H1 (cell line): Measurements from ENCODE around the gene HOXB9. TPM values are rescaled to one million over a fixed set of nuclear protein-coding genes. Genes with fewer than 3 reads are reported as not detected.
A peak's percentile ranks its signal among the peaks of the same experiment; 100 is the strongest.

Experiments used
- CTCF ChIA-PET: fragments of 300-600 bp; sonication (Branson Sonifier 250); formaldehyde crosslinking; loops from one replicate; lab custom pipeline; 2021; ENCODE audit not compliant: partially characterized antibody; lab: Charles Lee
- POLR2A ChIA-PET: fragments of 300-600 bp; sonication (Branson Sonifier 250); formaldehyde crosslinking; loops from one replicate; lab custom pipeline; 2021; ENCODE audit warnings: inconsistent platforms; ENCODE audit not compliant: partially characterized antibody; lab: Charles Lee
- DNase-seq, 2 experiments: peaks; one replicate each; pipeline versions ENCODE4 v3.0.0 to v3.0.0-alpha.2; 2010 to 2022; ENCODE audit warnings: low spot score in 2 of 2, low read depth in 1 of 2, mixed read lengths in 1 of 2
- FAIRE-seq: peaks from 2 replicates; lab custom pipeline; 2011; peaks lifted over from hg19 to GRCh38; lab: Jason Lieb, UNC
- H2AFZ ChIP-seq: 2 replicates; pipeline ENCODE4 v1.8.1; 2012; ENCODE audit warnings: low read length, inconsistent platforms
- H2AK5ac ChIP-seq: 2 replicates; pipeline ENCODE4 v1.6.1; 2013; ENCODE audit warnings: low read depth, low read length
- H2BK120ac ChIP-seq: replicated peaks from 2 replicates; pipeline ENCODE3; 2013; ENCODE audit warnings: low read depth, low read length, inconsistent platforms
- H2BK12ac ChIP-seq: 2 replicates; pipeline ENCODE4 v1.6.1; 2013; ENCODE audit warnings: low read depth, low read length
- H2BK15ac ChIP-seq: 2 replicates; pipeline ENCODE4 v1.6.1; 2013; ENCODE audit warnings: low read length
- H2BK20ac ChIP-seq: 2 replicates; pipeline ENCODE4 v1.6.1; 2013; ENCODE audit warnings: low read length
- H2BK5ac ChIP-seq: 2 replicates; pipeline ENCODE4 v1.6.1; 2013; ENCODE audit warnings: low read depth, low read length
- H3K14ac ChIP-seq: 2 replicates; pipeline ENCODE4 v1.6.1; 2013; ENCODE audit warnings: inconsistent platforms; ENCODE audit not compliant: insufficient read length
- H3K18ac ChIP-seq: 2 replicates; pipeline ENCODE4 v1.6.1; 2013; ENCODE audit warnings: low read length; ENCODE audit errors: extremely low read depth
- H3K23ac ChIP-seq: 2 replicates; pipeline ENCODE4 v1.6.1; 2013; ENCODE audit warnings: inconsistent platforms; ENCODE audit not compliant: insufficient read length
- H3K23me2 ChIP-seq: 2 replicates; pipeline ENCODE4 v1.6.1; 2013; ENCODE audit warnings: low read depth, low read length
- H3K27ac ChIP-seq: 2 replicates; pipeline ENCODE4 v1.6.1; 2011; ENCODE audit warnings: low read depth, low read length, inconsistent platforms
- H3K27me3 ChIP-seq, 4 experiments: replicated peaks in 1 of 4; 1 replicate in 1 of 4; 2 replicates in 3 of 4; pipeline versions ENCODE4 v1.6.1 to v1.8.1; 2011 to 2013; ENCODE audit warnings: low read length in 3 of 4, mild to moderate bottlenecking in 3 of 4, inconsistent platforms in 2 of 4, mixed read lengths in 2 of 4, moderate library complexity in 1 of 4; ENCODE audit not compliant: control insufficient read depth in 3 of 4, insufficient read depth in 3 of 4; ENCODE audit errors: extremely low read depth in 1 of 4
- H3K36me3 ChIP-seq, 4 experiments: 2 replicates each; pipeline versions ENCODE4 v1.6.1 to v1.8.1; 2011 to 2013; ENCODE audit warnings: mild to moderate bottlenecking in 4 of 4, low read length in 3 of 4, moderate library complexity in 2 of 4, control low read depth in 1 of 4, inconsistent platforms in 1 of 4; ENCODE audit not compliant: insufficient read depth in 4 of 4, control insufficient read depth in 2 of 4
- H3K4ac ChIP-seq: replicated peaks from 2 replicates; pipeline ENCODE3; 2013; ENCODE audit warnings: low read length, low read depth, mixed read lengths, inconsistent platforms; ENCODE audit not compliant: insufficient read length
- H3K4me1 ChIP-seq, 4 experiments: replicated peaks in 1 of 4; 1 replicate in 1 of 4; 2 replicates in 3 of 4; pipeline versions ENCODE4 v1.6.1 to v1.8.1; 2011 to 2013; ENCODE audit warnings: low read length in 3 of 4, inconsistent platforms in 2 of 4, mixed read lengths in 1 of 4; ENCODE audit not compliant: insufficient read depth in 4 of 4, control insufficient read depth in 3 of 4
- H3K4me2 ChIP-seq, 2 experiments: 2 replicates each; pipeline versions ENCODE4 v1.6.1 to v1.8.1; 2011 to 2013; ENCODE audit warnings: low read depth in 2 of 2, low read length in 2 of 2, control low read depth in 1 of 2, inconsistent platforms in 1 of 2, mild to moderate bottlenecking in 1 of 2; ENCODE audit not compliant: insufficient read depth in 1 of 2
- H3K4me3 ChIP-seq, 4 experiments: fragments of 200-600, 300-600 bp in 1 of 4; sonication (generic), shearing (Covaris generic), sonication (Bioruptor Twin) in 1 of 4; 2 replicates each; pipeline versions ENCODE4 v1.5.1 to v1.8.1; 2011 to 2016; ENCODE audit warnings: low read length in 4 of 4, low read depth in 3 of 4, control low read depth in 2 of 4, inconsistent platforms in 2 of 4, mild to moderate bottlenecking in 2 of 4, mixed read lengths in 1 of 4, moderate library complexity in 1 of 4; ENCODE audit not compliant: insufficient read depth in 2 of 4; ENCODE audit errors: extremely low read depth in 1 of 4
- H3K56ac ChIP-seq: replicated peaks from 2 replicates; pipeline ENCODE3; 2013; ENCODE audit warnings: low read depth, mild to moderate bottlenecking, mixed read lengths, low read length, inconsistent platforms; ENCODE audit not compliant: insufficient read length
- H3K79me1 ChIP-seq: 2 replicates; pipeline ENCODE4 v1.6.1; 2013; ENCODE audit warnings: low read depth, low read length, control low read depth
- H3K79me2 ChIP-seq, 2 experiments: 2 replicates each; pipeline versions ENCODE4 v1.6.1 to v1.8.1; 2012 to 2013; ENCODE audit warnings: low read length in 2 of 2, mild to moderate bottlenecking in 2 of 2, inconsistent platforms in 1 of 2; ENCODE audit not compliant: insufficient read depth in 2 of 2, control insufficient read depth in 1 of 2
- H3K9ac ChIP-seq, 4 experiments: replicated peaks in 1 of 4; 1 replicate in 1 of 4; 2 replicates in 3 of 4; pipeline versions ENCODE4 v1.6.1 to v1.8.1; 2011 to 2013; ENCODE audit warnings: low read depth in 3 of 4, low read length in 3 of 4, control low read depth in 2 of 4, mild to moderate bottlenecking in 2 of 4, moderate library complexity in 2 of 4, inconsistent platforms in 1 of 4; ENCODE audit errors: extremely low read depth in 1 of 4
- H3K9me3 ChIP-seq, 2 experiments: 2 replicates each; pipeline versions ENCODE4 v1.6.1 to v1.8.1; 2012 to 2013; ENCODE audit warnings: mild to moderate bottlenecking in 2 of 2, moderate library complexity in 2 of 2, control low read depth in 1 of 2, inconsistent platforms in 1 of 2, low read depth in 1 of 2, low read length in 1 of 2, mixed read lengths in 1 of 2; ENCODE audit not compliant: insufficient read depth in 2 of 2
- H4K20me1 ChIP-seq, 2 experiments: replicated peaks in 1 of 2; 2 replicates each; pipeline versions ENCODE3 to v1.8.1; 2011 to 2013; ENCODE audit warnings: inconsistent platforms in 2 of 2, low read length in 2 of 2, mild to moderate bottlenecking in 1 of 2; ENCODE audit not compliant: insufficient read depth in 2 of 2, control insufficient read depth in 1 of 2
- H4K5ac ChIP-seq: 2 replicates; pipeline ENCODE4 v1.6.1; 2013; ENCODE audit warnings: low read length, low read depth, mixed read lengths, inconsistent platforms; ENCODE audit not compliant: insufficient read length
- H4K8ac ChIP-seq: 2 replicates; pipeline ENCODE4 v1.8.0; 2013; ENCODE audit warnings: mild to moderate bottlenecking, moderate library complexity, low read length, inconsistent platforms; ENCODE audit not compliant: insufficient read depth; ENCODE audit errors: extremely low read depth
- H4K91ac ChIP-seq: replicated peaks from 2 replicates; pipeline ENCODE3; 2013; ENCODE audit warnings: low read length, mixed read lengths, inconsistent platforms; ENCODE audit not compliant: insufficient read length
- CTBP2 ChIP-seq: IDR thresholded peaks from 2 replicates; pipeline ENCODE4 v1.7.0; 2011; ENCODE audit warnings: borderline replicate concordance, mild to moderate bottlenecking, moderate library complexity, mixed read lengths, low read length; ENCODE audit not compliant: insufficient read depth, insufficient read length
- EZH2 ChIP-seq: fragments of 200-600 bp; sonication (generic); IDR thresholded peaks from 2 replicates; pipeline ENCODE4 v1.7.1; 2012; ENCODE audit warnings: low read depth, mild to moderate bottlenecking, moderate library complexity, low read length, inconsistent platforms; ENCODE audit not compliant: severe bottlenecking
- GABPA ChIP-seq: IDR thresholded peaks from 2 replicates; pipeline ENCODE4 v1.6.1; 2011; ENCODE audit warnings: mild to moderate bottlenecking, low read length, moderate library complexity, borderline replicate concordance; ENCODE audit not compliant: insufficient read depth
- KDM4A ChIP-seq: IDR thresholded peaks from one replicate; pipeline ENCODE4 v1.7.1; 2012; ENCODE audit warnings: low read depth, mild to moderate bottlenecking, moderate library complexity, low read length, inconsistent platforms; ENCODE audit not compliant: severe bottlenecking
- RNF2 ChIP-seq: fragments of 200-900, 300-1000 bp; sonication (generic); IDR thresholded peaks from 2 replicates; pipeline ENCODE4 v1.7.1; 2016; ENCODE audit warnings: borderline replicate concordance, low read depth, mild to moderate bottlenecking, antibody characterized with exemption, low read length; ENCODE audit not compliant: poor library complexity, severe bottlenecking; ENCODE audit errors: missing control alignments
- SUZ12 ChIP-seq: fragments of 200-600 bp; sonication (generic); IDR thresholded peaks from 2 replicates; pipeline ENCODE4 v1.6.1; 2012; ENCODE audit warnings: mild to moderate bottlenecking, inconsistent platforms, low read length, moderate library complexity, mixed read lengths
- ZNF274 ChIP-seq: IDR thresholded peaks from 2 replicates; pipeline ENCODE4 v1.7.0; 2012; ENCODE audit warnings: low read length, borderline replicate concordance; ENCODE audit errors: extremely low read depth
- WGBS, 2 experiments: shearing (Covaris generic) in 1 of 2; methylation state at CpG; one replicate each; pipeline versions ENCODE4 v1.1.6 to v1.1.7; 2013 to 2015; ENCODE audit warnings: low lambda C conversion rate in 2 of 2, mixed read lengths in 2 of 2, inconsistent platforms in 1 of 2, low coverage in 1 of 2, missing lambda C conversion rate in 1 of 2; ENCODE audit not compliant: insufficient replicate concordance in 2 of 2, insufficient coverage in 1 of 2, insufficient read length in 1 of 2; ENCODE audit errors: extremely low coverage in 1 of 2, missing lambda C conversion rate in 1 of 2; 5-methylcytosine and 5-hydroxymethylcytosine counted together
- polyA plus RNA-seq, 7 experiments: library from polyadenylated mRNA; depleted of rRNA in 3 of 7; stranded (reverse) in 5 of 7; unstranded in 2 of 7; fragments of >200 nt in 5 of 7; fragments of 200-250 nt in 2 of 7; gene quantifications; 1 replicate in 5 of 7; 2 replicates in 1 of 7; 4 replicates in 1 of 7; pipeline versions ENCODE4 v1.2.1 to v1.2.3, GENCODE V29; 2011 to 2013; ENCODE audit warnings: missing spikeins in 2 of 7, mixed read lengths in 2 of 7
- total RNA-seq: library from RNA; stranded (reverse); fragmentation: NEBNext Ultra II Directional; extraction: Animal tissue kit (Norgen Biotek cat#: 25700); gene quantifications from 2 replicates; pipeline ENCODE4 v1.2.1, GENCODE V29; 2021

Gene HOXB9
- total and polyA plus RNA-seq, 2 of the 8 experiments (the other 6 are each of a cell fraction or from before 2014, with no cell fraction given), result not detected

- H2BK5ac ChIP-seq, result no peak overlapping the region
- H3K23me2 ChIP-seq, result no peaks in the 10 kb centered on the region
- H2BK15ac ChIP-seq, result peak overlapping the region; percentile 29; the same call in 1 of the 2 replicates
- no peak overlapping the region for H3K23ac ChIP-seq
- H3K56ac ChIP-seq, result no peak overlapping the region
- H3K18ac ChIP-seq, result no peak overlapping the region; the same call in 1 of the 2 replicates
- TF ChIP-seq RNF2, result peak; percentile 97
- peak; percentile 89 for TF ChIP-seq EZH2
- peak; percentile 96 for TF ChIP-seq SUZ12
- TF ChIP-seq CTBP2, result peak; percentile 89
- TF ChIP-seq GABPA, result no peak
- TF ChIP-seq KDM4A, result no peak
- TF ChIP-seq ZNF274, result no peak
- H3K4me1 ChIP-seq, result peaks cover 0 to 13% (median 4%) of the 10 kb centered on the region in 4 experiments; a peak in 5 of 7 replicates
- no peak overlapping the region for H4K5ac ChIP-seq
- no peak overlapping the region; the same call in 1 of the 2 replicates for H4K8ac ChIP-seq
- no peak overlapping the region for H4K91ac ChIP-seq
- peak overlapping the region; percentile 40 to 48 for H3K4me2 ChIP-seq
- H2BK120ac ChIP-seq, result no peak overlapping the region
- no peaks in the 10 kb centered on the region for H3K9me3 ChIP-seq
- 9% methylated on average over 39 of the region's 43 CpGs; no CpG with 5 or more reads in 1 of the 2 experiments for WGBS, 2 experiments
- no peak overlapping the region for H2AFZ ChIP-seq
- H3K79me2 ChIP-seq, result no peaks in the 10 kb centered on the region
- ChIA-PET CTCF (interaction anchor here (1.1 to 1.5 kb wide), 3 partner anchors 9 to 16 kb away, joined by 3 to 5 read pairs (median 4); no protein-coding TSS in a partner anchor), POLR2A (no interaction called here)
- peaks cover 99 to 100% (median 100%) of the 10 kb centered on the region in 4 experiments for H3K27me3 ChIP-seq
- H2AK5ac ChIP-seq, result no peak overlapping the region
- H3K4ac ChIP-seq, result no peak overlapping the region
- H2BK12ac ChIP-seq, result no peak overlapping the region
- H3K14ac ChIP-seq, result no peak overlapping the region
- DNase-seq (no peak), FAIRE-seq (no peak)
- no peak overlapping the region for H3K9ac ChIP-seq
- peak overlapping the region in 1 of 4 experiments; percentile 28; a peak in 1 of 8 replicates for H3K4me3 ChIP-seq
- no peak overlapping the region for H2BK20ac ChIP-seq
- H3K79me1 ChIP-seq, result no peaks in the 10 kb centered on the region
- peaks cover 19 to 37% of the 10 kb centered on the region in 2 experiments for H4K20me1 ChIP-seq
- H3K27ac ChIP-seq, result no peak overlapping the region
- peaks cover 0 to 12% (median 0%) of the 10 kb centered on the region in 4 experiments; a peak in 1 of 8 replicates for H3K36me3 ChIP-seq
Measured at GRCh38 chr17:48578616-48579470, 47.3 kb downstream of the HOXB9 start.
